Measurements from ENCODE around the gene CLIP2. TPM values are rescaled to one million over a fixed set of nuclear protein-coding genes. Genes with fewer than 3 reads are reported as not detected.
A peak's percentile ranks its signal among the peaks of the same experiment; 100 is the strongest.

Gene CLIP2
- total RNA-seq, 4 donors from 2014 or later = 84.5 to 157 (median 111) TPM

- 51 to 76% methylated on average over 3 to 10 of the region's 10 CpGs for WGBS, 2 donors (ENCODE audit: low coverage in 1 of 2)
- Histone ChIP-seq H3K36me3 (peaks cover 0 to 10% (median under 1%) of the 10 kb centered on the region in 4 donors), H3K4me1 (peaks cover 0 to 14% (median 3%) of the 10 kb centered on the region in 4 donors), H3K27me3 (no peaks in the 10 kb centered on the region), H3K9me3 (no peaks in the 10 kb centered on the region), H3K4me3 (no peak overlapping the region), H3K27ac (peak overlapping the region; percentile 19 to 73 (median 45))
- intact Hi-C loops (cut with DNase I; ENCODE audit: low total_unique reads) (no loop called here), in situ Hi-C loops (cut with MboI; ENCODE audit: low pct_ligation_motif_present in 1 of 4, low pct_unique_long_range_greater_than_20kb in 1 of 4, low sequenced_read_pairs in 3 of 4) (no loop called here)
- TF ChIP-seq POLR2AphosphoS5 (IDR thresholded peaks at IDR 0.05) (no peak), POLR2A (IDR thresholded peaks at IDR 0.05) (no peak), CTCF (IDR thresholded peaks at IDR 0.05) (no peak), EP300 (IDR thresholded peaks at IDR 0.05; ENCODE audit: low read depth) (no peak)
- DNase-seq = peak; percentile 84
These were observed 76.3 kb downstream of the CLIP2 start for GRCh38 chr7:74365322-74366022.

GRCh38 chr7:74371381-74372341 lies 82.5 kb downstream of the CLIP2 start:
- no peaks in the 10 kb centered on the region for H3K27me3 ChIP-seq
- 22 to 36% methylated on average over 7 to 13 of the region's 13 CpGs for WGBS, 2 donors (ENCODE audit: low coverage in 1 of 2)
- H3K4me3 ChIP-seq = peak overlapping the region in 1 of 4 donors; percentile 27
- no peaks in the 10 kb centered on the region for H3K9me3 ChIP-seq
- peaks cover 4 to 33% (median 24%) of the 10 kb centered on the region in 4 donors for H3K4me1 ChIP-seq
- peak; percentile 66 for DNase-seq
- peaks cover 0 to 11% (median 5%) of the 10 kb centered on the region in 4 donors for H3K36me3 ChIP-seq
- intact Hi-C loops (cut with DNase I; ENCODE audit: low total_unique reads) = no loop called here
- TF ChIP-seq POLR2AphosphoS5 (IDR thresholded peaks at IDR 0.05) (peak in 1 of 3 donors; percentile 8), POLR2A (IDR thresholded peaks at IDR 0.05) (no peak), EP300 (IDR thresholded peaks at IDR 0.05; ENCODE audit: low read depth) (no peak), CTCF (IDR thresholded peaks at IDR 0.05) (no peak)
- peak overlapping the region; percentile 69 to 81 (median 75) for H3K27ac ChIP-seq
- in situ Hi-C loops (cut with MboI; ENCODE audit: low pct_ligation_motif_present in 1 of 4, low pct_unique_long_range_greater_than_20kb in 1 of 4, low sequenced_read_pairs in 3 of 4) = no loop called here

- peak; percentile 33 for DNase-seq
- TF ChIP-seq POLR2A (IDR thresholded peaks at IDR 0.05) (no peak), EP300 (IDR thresholded peaks at IDR 0.05; ENCODE audit: low read depth) (no peak), POLR2AphosphoS5 (IDR thresholded peaks at IDR 0.05) (peak in 1 of 3 donors; percentile 24), CTCF (IDR thresholded peaks at IDR 0.05) (no peak)
- peaks cover 4 to 33% (median 24%) of the 10 kb centered on the region in 4 donors for H3K4me1 ChIP-seq
- intact Hi-C loops (cut with DNase I; ENCODE audit: low total_unique reads) (no loop called here), in situ Hi-C loops (cut with MboI; ENCODE audit: low pct_ligation_motif_present in 1 of 4, low pct_unique_long_range_greater_than_20kb in 1 of 4, low sequenced_read_pairs in 3 of 4) (no loop called here)
- H3K36me3 ChIP-seq = peaks cover 0 to 16% (median 6%) of the 10 kb centered on the region in 4 donors
- peak overlapping the region; percentile 69 to 81 (median 75) for H3K27ac ChIP-seq
- H3K4me3 ChIP-seq = peak overlapping the region in 1 of 4 donors; percentile 24
- no peaks in the 10 kb centered on the region for H3K9me3 ChIP-seq
- no peaks in the 10 kb centered on the region for H3K27me3 ChIP-seq
- 69% methylated on average over 26 of the region's 28 CpGs; no CpG with 5 or more reads in 1 of the 2 donors for WGBS, 2 donors (ENCODE audit: low coverage in 1 of 2)
These were observed 83.4 kb downstream of the CLIP2 start for GRCh38 chr7:74372511-74373111.

Data from transverse colon (tissue), 4 donors.